Dedifferentiated amniotic fluid mesenchymal stem cell (primary cell): Measurements from ENCODE around the gene CSNK1E.
A peak's percentile ranks its signal among the peaks of the same experiment; 100 is the strongest.

Source experiments
- DNase-seq: peaks from one replicate; pipeline ENCODE4 v3.0.0-alpha.2; 2016; ENCODE audit errors: extremely low spot score

The CSNK1E gene

DNA sequence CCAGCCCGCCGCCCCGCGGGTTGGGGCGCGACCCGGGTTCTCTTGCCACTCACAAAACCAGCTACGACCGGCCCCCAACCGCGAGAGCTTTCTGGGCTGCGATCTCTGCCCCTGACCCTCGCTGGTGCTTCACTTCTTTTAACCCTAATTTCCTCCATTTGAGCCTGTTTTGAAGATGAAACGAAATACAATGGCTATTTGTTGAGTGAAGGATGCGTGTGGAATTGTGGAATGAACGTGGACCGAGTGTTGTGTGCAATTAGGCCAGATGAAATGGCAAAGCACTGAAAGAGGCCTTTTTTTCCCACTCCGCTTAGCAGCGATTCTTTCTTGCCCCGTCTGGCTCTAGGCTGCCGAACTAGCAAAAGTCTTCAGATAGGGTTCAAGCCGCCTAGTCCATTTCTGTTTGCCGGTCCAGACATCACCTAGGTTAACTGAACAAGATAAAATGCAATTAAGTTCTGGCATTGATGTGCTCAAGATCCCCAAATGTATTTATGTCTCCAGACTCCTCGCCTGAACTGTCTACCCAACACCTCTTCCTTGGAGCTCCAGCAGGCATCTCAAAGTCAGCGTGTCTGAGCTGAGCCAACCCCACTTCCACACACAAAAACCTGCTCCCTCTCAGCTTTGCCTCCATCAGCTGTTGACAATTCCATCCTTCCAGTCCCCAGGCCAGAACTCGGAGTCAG lies 44.0 kb downstream of the CSNK1E start:
- DNase-seq, result no peak

DNA sequence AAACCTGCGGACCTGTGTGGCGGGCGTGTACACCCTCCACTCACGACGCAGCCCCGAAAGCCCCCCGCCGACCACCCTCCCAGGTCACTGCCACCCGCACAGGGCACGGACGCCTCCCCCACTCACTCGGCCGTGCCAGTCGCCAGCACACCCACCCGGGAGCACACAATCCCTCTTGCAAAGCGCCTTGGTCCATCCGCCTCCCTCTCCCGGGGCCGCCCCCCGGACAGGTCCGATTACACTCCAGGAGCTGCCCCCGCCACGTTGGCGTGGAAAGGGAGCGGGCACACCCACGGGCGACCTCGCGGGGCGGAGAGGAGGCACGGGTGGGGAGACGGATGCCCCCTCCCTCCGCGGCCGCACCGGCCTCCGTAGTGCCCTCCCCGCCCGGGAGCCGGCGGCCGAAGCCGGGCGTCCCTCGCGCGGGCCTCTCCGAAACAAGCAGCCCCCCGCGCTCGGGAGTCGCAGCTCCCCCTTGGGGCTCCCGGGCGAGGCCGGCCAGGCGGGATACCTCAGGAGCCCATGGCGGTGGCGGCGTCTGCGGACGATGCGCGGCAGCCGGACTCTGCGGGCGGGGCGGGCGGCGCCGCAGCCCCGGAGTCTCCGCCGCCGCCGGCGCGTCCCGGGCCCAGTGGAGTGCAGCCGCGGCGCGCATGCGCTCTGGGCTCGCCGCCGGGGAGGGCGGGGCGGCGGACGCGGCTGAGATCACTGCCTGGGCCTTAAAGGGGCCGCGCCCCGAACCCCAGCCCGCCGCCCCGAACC lies 44.7 kb downstream of the CSNK1E start, which contains the start of gene TMEM184B:
TSS of gene TMEM184B (minus strand) at position 638 of the 762 bp plus-strand sequence. CDS start 25,049 bp downstream, outside the sequence.
- no peak for DNase-seq

DNA sequence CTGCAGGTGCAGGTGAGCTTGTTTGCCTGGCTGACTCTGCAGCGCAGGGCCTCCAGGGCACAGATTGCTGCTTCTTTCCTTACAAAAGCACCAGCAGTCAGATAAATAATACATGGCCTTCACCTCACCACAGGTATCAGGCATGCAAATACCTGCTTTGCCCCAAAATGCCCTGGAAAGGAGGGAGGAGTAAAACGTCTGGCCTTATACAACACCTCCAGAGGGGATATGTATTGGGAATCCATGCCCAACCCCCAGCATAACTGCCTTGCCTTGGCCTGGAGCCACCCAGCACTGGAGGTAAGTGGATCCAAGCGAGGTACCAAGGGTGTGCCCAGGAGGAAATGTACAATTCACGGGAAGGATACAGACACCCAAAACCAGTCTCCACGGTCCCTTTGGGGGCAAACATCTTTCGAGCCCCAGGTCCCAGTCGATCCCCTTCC lies 45.3 kb downstream of the CSNK1E start:
- no peak for DNase-seq

DNA sequence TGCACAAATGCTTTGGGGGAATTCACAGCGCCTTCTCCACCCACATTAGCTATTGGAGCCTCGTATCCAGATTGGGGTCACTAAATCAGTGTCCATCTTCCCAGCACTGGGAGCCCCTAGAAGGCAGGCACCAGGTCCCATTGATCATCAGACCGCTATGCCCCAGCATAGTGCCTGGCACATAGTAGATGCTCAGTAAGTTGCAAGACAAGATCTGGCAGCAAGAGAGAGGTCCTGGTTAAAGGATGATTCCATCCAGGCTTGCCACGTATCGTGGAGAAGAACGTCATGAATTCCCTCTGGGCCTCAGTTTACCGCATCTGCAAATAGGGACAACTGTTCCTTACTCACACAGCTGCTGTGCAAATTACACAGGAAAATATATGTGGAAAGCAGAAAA lies 46.1 kb downstream of the CSNK1E start:
- no peak for DNase-seq

DNA sequence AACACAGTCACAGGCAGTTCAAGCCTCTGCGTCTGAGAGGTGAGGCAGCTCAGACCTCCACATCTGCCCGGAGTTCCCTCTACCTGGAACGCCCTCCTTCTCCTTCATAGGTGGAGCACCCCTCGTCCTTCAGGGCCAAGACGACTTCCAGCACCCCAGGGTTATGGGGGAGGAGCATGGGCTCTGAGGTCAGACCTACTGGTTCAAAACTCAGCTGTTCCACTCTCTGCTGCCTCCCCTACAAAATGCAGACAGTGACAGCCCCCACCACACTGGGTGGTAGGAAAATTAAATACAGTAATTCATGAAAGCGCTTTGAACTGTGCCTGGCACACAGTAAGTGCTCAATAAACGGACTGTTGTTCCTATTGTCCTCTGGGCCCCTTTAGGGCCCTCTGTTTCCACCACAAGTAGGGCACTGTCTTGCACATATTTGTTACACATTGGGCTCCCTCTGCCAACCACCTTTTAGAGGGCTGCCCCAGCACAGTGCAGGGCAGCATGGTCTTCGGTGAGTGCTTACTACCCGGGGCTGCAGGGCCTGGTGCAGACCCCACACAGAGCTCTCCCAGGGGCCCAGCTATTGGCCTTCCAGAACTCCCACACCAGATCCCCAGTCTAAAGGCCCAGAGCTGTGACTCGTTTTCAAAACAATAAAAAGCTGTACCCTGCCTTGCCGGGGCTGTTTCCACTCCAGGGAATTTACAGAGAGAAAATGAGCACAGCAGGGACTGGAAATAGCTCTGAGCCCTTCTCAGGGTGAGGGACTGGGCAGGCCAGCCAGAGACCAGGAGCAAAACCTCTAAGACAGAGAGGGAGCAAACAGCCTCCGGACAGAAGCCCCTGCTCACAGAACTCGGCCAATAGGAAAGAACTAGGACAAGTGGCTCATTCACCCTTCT lies 46.9 kb downstream of the CSNK1E start:
- no peak for DNase-seq

DNA sequence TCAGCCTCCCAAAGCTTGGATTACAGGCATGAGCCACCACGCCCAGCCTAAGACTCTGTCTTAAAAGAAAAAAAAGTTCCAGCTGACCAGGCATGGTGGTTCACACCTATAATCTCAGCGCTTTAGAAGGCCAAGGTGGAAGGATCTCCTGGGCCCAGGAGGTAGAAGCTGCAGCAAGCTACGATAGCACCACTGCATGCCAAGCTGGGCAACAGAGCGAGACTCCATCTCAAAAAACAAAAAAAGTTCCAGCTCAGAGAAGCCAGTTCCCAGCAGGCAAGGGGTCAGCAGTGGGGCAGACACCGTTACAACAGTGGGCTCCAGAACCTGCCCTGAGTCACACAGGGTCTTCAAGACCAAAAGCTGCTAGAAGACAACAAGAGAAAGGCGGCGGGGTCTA lies 47.8 kb downstream of the CSNK1E start:
- no peak for DNase-seq

DNA sequence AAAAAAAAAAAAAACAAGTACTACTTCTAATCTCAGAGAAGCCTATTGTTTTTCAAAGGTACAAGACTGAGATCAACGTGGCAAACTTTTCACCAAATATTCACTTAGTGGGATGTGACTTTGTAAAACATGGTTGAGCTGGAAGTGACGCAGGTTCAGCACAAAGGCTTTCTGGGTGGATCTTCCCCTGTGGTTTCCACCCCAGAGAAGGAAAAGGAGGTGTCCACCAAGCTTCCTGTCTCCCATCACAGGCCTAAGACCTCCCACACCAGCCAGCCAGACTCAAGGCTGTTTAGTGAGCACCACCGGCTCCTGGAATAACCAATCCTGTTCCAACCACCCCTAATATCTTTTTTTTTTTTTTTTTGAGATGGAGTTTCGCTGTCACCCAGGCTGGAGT lies 50.1 kb downstream of the CSNK1E start:
- DNase-seq, result no peak

DNA sequence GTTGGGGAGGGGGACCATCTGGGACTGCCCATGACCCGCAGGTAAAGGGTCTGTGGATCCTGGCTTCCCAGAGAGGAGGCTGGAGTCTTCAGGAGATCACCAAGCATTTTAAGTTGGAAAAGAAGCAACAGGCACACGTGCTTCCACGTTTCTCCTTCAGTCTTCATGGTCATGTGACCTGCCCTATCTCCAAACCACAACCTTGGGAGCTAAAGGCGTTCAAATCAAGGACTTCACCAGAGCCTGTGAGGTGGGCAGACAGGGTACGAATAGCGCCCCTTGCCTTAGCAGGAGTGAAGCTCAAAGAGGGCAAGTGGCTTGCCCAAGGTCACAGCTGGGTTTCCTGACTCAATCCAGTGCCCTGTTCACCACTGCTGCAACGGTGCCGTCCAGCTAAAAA lies 51.1 kb downstream of the CSNK1E start:
- no peak for DNase-seq

DNA sequence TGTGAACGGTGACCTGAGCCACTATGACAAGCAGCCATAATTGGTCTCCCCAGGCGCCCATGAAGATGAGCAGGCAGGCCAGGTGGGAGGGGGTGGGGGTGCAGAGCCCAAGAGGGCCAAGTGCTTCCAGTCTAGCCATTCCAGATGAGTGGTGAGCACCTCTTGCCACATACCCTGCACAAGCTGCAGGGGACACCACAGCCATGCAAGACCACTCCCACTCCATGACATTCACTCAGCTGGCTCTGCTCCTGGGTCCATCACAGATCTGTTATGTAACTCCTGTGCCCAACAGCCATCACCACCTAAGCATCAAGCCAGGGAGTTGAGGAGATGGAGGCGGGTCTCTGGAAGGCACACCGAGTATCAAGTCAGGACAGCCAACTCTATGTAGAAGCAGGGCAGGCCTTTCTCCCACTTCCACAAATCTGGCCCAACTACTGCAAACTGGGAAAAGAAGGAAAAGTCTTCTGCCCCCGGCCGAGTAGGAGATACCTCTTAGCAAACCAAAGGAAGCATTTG lies 52.9 kb downstream of the CSNK1E start:
- DNase-seq, result no peak

DNA sequence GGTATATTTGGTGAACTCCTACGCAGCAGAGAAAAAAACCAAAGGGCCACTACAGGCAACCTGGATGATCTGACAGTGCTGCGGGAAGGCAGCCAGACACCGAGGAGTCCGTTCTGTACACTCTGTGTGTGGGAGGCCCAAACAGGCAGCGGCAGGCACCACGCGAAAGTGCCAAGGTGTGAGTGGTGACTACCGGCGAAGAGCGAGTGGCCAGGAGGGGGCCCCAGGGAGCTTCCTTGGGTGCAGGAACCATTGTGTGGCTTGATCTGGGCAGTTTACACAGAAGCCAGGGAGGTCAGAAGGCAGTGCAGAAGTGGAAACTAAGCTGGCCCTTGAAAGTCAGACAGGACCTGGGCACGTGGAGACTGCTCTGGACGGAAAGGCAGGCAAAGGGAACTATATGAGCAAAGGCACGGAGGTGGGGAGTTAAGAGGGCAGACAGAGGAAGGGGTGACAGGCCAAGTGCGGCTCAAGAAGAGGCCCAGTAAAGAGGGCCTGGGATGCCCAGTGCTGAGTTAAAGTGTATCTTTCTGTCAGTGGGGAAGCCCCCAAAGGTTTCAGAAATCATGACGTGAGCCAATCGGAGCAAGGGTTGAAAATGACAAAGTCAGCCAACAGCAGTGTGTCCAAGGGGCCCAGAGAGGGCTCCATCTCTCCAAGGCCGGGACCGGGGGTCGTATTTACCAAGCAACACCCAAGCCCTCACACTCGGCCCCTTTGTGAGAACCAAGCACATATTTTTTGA lies 55.0 kb downstream of the CSNK1E start:
- DNase-seq, result no peak

DNA sequence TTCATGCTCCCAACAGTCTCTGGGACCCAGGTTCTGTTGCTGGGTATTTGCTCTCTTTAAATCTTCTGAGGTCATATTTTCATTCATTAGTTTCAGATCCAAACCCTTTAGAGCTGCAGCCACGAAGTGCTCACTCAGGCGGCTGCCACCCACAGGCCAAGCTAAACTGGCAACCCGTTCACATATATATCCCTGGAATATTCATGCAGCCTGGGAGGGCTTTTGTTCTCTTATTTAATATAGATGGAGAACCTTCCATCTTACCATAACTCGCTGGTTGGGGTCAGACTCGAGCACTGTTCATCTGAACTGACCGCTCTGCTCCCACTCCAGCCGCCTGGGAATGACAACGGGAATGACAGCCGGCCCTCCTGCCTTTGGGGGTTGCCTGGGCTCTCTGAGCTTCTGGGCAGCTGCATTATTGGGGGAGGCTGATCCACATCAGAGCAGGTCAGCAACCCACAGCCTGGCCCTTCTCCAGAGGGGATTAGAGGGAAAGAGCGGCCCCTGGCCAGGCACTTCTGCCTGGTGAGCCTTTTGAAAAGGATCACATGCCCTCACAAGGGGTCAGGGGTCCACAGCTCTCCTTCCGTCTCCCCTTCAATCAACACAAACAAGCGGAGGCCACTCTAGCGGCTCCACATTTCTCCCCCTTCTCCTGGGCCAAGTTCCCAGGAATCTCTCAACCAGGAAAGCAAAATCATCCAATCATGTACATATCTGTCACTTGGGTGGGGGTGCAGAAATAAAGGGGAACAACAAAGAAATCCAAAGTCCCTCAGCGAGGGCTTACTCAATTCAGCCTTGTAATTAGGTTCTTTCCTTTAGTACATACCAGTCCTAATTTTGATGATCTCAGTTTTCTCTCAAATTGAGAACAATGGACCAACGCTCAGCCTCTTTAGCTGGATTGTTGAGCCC lies 56.2 kb downstream of the CSNK1E start:
- DNase-seq, result no peak

DNA sequence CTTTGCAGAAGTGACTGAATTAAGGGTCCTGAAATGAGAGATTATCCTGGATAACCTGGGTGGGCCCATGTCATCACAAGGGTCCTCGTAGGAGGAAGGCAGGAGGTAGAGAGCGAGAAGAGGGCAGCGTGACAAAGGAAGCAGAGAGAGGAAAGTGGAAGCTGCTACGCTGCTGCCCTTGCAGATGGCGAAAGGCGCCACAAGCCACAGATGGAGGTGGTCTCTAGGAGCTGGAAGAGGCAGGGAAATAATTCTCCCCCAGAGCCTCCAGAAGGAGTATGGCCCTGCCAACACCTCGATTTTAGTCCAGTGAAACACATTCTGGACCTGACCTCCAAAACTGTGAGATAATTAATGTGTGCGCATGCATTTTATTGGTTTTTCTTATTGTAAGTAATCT lies 57.9 kb downstream of the CSNK1E start:
- DNase-seq, result no peak

DNA sequence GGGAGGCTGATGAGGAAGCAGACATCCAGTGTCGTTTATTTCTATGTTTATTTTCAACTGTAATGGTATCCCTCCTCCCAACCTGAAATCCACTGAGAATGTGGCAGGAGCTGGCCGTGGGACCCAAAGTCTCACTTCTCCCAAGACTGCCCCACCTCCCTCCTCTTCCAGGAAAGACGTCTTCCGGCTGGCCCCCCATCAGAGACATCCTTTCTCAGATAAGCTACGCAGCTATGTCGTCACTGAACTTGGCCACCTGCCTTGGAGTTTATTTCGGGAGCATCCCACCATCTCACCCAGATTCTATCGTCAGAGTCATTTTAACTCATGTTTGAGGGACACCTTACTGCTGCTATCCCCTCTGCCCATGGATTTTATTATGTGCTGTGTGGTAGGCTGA lies 58.3 kb downstream of the CSNK1E start:
- no peak for DNase-seq

DNA sequence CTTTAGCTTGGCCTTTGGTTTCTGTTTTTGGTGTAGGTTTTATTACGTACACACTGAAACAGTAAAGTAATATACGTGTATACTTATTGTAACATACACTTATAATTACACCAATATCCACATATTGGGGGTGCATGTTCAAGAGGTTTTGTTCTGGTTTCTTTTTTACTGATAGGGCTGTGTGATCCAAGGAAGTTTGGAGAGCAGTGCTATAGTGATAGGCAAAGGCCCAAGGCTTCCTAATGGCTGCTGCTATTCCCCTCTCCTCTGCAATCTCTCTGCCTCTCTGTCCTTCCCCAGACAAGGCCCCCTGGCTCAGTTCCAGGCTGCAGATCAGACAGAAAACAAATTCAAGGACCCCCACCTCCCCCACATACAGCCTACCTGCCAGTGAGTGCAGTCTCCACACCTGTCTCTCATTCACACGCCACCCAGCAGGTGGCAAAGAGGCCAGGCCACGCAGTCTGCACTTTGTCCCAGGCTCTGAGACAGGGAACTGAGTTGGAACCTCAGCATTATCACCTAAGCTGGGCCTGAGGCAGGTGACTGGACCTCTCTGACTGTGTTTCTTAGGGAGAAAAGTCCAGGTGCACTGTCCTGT lies 59.5 kb downstream of the CSNK1E start:
- DNase-seq, result no peak

DNA sequence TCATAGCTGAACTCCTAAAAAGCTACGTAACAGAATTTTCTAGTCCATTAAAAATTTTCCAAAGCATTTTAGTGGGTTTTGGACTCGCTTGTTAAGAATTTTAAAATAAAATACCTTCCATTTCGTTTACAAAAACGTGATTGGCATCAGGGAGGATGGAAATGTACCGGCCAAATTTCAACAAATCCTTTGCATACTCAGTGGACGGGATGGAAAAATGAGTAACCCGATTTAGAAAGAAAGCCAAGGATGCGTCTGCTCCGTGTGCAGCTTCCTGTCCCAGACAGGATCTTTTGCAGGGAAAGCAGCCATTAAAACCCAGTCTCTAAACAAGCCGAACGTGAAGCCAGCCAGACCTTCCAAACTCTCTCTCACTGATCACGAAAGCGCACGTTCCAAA lies 60.1 kb downstream of the CSNK1E start:
- peak; percentile 63 for DNase-seq

DNA sequence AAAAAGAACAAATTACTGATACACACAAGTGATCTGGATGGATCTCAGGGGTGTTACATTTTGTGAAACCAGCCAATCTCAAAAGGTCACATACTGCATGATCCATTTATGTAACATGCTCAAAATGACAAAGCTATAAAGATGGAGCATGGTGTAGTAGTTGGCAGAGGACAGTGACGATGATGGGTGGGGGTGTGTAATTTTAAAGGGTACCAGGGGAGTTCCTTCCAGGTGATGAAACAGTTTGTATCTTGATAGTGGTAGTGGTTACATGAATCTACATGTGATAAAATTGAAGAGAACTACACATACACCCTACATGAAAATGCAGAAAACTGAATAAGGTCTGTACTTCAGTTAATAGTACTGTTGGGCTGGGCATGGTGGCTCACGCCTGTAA lies 61.5 kb downstream of the CSNK1E start:
- no peak for DNase-seq

DNA sequence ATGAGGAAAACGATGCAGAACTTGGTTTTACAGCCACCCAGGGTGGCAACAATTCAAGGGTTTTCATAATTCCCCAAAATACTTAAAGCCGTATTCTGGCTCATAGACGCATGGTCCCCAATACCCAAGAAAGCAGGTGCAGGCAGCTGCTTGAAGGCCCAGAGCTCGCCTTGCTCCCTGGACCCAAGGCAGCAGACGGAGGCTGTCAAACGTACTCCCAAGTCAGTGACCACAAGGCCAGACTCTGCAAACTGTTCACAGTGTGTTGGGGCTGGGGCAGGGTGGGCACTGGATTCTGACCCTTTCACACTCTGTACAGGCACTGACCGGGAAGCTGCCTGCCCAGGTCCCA lies 65.9 kb downstream of the CSNK1E start:
- no peak for DNase-seq

DNA sequence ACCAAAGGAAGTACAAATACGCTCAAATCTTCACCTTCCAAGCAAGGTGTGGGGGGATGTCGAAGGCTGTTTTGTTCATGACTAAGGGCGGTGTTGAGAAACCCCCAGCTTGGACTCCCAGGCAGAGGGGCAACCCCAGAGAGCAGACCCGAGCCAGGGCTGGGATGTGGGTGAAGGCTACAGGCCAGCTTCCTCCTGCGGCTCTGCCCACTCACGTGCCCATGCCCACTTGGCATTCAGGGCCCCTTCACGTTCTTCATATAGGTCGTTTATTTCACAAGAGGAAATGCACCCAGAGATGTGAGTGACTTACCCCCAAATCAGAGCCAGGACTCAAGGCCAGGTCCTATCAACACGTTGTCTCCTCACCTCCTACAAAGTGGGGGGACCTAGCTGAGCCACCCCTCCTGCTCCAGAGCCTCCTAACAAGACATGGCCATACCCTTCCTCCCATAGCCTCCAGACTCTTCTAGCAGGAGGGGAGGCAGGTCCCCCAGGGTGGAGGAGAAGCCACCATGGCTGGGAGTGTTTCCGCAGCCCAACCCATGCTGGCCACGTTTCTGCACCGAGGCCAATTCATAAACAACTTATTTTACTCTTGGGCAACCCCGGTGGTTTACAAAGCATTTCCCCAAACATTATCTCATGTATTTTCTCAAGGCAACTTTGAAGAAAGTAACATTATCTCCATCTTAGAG lies 66.4 kb downstream of the CSNK1E start:
- DNase-seq, result no peak
